ENCODE results near the gene ABRACL.
"Not testable (repeated sequence)": the region's sequence is repeated elsewhere in the genome, so short reads cannot be mapped to it uniquely, and the experiment has no call there.

Gene ABRACL

DNA sequence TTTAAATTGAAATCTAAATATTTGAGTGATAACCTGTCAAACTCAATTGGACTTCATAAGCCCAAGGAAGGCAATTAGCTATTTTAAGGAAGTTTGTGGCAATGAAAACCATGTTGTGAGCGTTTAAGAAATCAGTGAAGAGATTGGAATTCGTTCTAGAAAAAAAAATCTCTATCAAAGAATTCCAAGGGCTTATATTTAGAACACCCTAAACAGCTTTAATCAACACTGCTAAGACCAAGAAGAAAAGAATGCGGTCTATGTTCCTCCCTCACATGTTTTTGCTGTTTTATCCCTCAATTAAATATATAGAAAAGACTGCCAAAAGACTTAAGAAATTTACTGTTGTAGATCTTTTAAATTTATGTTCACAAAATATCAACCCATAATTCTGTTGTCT lies 16.6 kb upstream of the ABRACL start:
- no peak for DNase-seq (ENCODE audit: low read depth in 2 of 2)

DNA sequence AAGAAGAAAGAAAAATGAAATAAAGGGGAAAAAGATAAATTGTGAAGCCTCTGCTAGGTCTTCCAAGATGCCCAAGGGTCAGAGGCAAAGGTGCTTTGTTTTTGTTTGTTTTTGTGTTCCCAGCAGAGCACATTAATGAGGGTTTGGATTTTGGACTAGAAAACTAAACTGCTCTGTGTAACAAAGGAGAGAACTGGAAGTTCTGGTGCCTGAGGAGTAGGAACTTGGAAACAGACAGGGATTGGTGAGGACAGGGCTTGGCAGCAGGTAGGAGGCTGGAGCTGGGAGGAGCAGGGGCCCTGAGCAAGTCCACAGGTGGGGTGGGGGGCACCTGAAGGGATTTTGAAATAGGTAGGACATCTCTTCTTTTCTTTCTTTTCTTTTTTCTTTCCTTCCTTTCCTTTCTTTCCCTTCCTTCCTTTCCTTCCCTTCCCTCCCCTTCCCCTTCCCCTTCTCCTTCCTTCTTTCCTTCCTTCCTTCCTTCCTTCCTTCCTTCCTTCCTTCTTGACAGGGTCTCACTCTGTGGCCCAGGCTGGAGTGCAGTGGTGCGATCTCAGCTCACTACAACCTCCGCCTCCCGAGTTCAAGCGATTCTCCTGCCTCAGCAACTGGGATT lies 15.3 kb upstream of the ABRACL start:
- no peak for DNase-seq (ENCODE audit: low read depth in 2 of 2)

- no peak for DNase-seq (ENCODE audit: low read depth in 2 of 2)
Measured at GRCh38 chr6:139014945-139015344, 13.6 kb upstream of the ABRACL start.

GRCh38 chr6:139016337-139017213 lies 12.0 kb upstream of the ABRACL start:
- no peak for DNase-seq (ENCODE audit: low read depth in 2 of 2)

DNA sequence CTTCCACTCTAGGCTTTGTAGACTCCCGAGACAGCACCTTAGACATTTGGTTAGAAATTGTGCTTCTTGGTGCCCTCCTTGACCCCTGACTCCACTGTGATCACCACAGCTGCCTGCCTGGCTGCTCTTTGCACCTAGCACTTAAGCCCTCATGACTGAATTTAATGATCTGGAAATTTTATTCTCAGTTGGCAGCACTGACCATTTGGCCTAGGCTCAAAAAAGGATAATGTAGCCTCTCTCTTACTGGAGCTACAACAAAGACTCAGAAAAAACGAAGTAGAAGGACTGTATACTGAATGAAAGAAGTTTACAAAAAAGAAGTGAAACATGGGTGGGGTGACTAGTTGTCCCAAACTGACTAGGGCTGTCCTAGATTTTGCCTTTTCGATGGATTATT lies 11.3 kb upstream of the ABRACL start:
- no peak for DNase-seq (ENCODE audit: low read depth in 2 of 2)

DNA sequence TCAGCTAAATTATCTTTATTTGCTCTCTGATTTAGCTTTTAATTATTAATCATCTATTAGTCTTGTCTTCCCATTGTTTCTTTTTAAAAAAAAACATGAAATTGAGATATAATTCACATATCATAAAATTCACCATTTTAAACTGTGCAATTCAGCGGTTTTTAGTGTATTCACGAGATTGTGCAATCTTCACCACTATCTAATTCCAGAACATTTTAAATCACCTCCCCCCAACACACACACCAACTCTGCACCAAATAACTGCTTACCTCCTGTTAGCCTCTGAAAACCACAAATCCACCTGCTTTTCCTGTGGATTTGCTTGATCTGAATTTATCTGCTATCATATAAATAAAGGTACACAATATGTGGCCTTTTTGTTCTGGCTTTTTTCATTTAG lies 8.8 kb upstream of the ABRACL start:
- DNase-seq (ENCODE audit: low read depth in 2 of 2), result no peak

DNA sequence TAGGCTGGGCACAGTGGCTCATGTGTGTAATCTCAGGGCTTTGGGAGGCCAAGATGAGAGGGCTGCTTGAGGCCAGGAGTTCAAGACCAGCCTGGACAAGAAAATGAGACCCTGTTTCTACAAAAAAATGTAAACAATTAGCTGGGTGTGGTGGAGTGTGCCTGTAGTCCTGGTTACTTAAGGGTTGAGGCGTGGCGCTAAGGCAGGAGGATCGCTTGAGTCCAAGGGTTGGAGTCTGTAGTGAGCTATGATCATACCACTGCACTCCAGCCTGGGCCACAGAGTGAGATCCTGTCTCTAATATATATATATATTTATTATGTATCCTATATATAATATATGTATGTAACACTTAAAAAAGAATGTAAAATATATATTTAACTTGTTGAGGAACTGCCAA lies 7.9 kb upstream of the ABRACL start:
- no peak for DNase-seq (ENCODE audit: low read depth in 2 of 2)

GRCh38 chr6:139025416-139025815 lies 3.1 kb upstream of the ABRACL start:
- not testable (repeated sequence) for DNase-seq (ENCODE audit: low read depth in 2 of 2)

DNA sequence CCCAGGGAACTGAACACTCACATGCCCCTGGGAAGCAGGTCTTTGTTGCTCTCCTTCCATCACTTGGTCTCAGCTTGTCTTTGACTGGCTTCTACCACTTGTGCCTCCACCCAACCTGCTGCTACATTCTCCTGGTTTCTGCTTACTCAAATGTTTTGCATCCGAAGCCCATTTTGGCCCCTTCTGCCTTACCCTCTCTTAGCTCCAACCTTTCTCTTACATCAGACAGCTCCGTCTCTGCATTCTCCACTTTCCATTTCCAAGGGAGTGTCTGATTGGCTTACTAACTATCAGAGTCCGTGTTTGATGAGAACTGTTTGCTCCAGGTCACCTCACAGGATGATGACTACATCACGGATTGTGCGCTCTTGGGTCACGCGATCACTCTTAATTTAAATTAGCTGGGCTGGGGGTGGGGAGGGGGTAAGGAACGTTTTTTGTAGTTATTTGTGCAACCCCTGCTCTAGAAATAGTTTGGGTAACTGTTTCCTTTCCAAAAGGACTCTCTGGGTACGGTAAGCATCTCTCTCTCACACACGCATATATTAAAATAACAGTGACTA lies 844 bp upstream of the ABRACL start:
- DNase-seq (ENCODE audit: low read depth in 2 of 2), result no peak

GRCh38 chr6:139028215-139028657 lies 309 bp upstream of the ABRACL start:
- no peak for DNase-seq (ENCODE audit: low read depth in 2 of 2)

GRCh38 chr6:139029470-139030227 lies 1.1 kb downstream of the ABRACL start:
- no peak for DNase-seq (ENCODE audit: low read depth in 2 of 2)

GRCh38 chr6:139030228-139030963 lies 1.9 kb downstream of the ABRACL start:
- no peak for DNase-seq (ENCODE audit: low read depth in 2 of 2)

- no peak for DNase-seq (ENCODE audit: low read depth in 2 of 2)
Measured at GRCh38 chr6:139037490-139037889, 8.9 kb downstream of the ABRACL start.

- no peak for DNase-seq (ENCODE audit: low read depth in 2 of 2)
Measured at GRCh38 chr6:139044250-139044649, 15.7 kb downstream of the ABRACL start.

- DNase-seq (ENCODE audit: low read depth in 2 of 2), result no peak
Measured at GRCh38 chr6:139047677-139048076, 19.1 kb downstream of the ABRACL start.

DNA sequence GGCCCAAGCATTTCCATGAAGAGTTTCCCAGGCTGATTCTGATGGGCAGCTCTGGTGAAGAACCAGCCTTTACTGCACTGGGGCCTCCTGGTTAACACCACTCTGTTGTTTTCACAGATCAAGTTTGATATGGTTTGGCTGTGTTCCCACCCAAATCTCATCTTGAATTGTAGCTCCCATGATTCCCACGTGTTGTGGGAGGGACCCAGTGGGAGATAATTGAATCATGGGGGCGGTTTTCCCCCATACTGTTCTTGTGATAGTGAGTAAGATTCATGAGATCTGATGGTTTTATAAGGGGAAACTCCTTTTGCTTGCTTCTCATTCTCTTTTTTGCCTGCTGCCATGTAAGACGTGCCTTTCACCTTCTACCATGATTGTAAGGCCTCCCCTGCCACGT lies 20.4 kb downstream of the ABRACL start:
- not testable (repeated sequence) for DNase-seq (ENCODE audit: low read depth in 2 of 2)

GRCh38 chr6:139050131-139050769 lies 21.7 kb downstream of the ABRACL start:
- not testable (repeated sequence) for DNase-seq (ENCODE audit: low read depth in 2 of 2)

DNA sequence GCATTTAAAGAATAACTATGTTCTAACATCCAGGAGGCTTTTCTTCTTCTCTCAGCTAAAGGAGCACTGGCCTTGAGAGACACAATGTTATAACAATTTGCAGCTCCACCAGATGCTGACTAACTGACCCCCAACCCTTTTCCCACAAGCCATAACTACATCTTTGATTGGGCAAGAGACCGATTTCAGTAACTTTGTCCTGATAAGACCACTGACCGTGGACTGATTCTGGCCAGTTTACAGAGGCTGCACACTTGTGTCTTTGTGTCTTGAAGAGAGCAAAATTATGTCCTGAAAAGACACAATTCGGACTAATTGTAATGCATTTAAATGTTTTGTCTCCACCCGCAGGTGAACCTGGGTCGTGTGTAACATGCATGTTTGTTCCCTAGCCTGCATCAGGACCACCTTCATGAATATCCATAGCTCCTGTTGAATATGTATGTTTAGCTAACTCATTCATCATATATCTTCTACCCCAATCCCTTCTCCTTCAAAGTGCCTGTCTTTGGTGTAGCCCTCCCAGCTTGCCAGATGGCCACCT lies 22.3 kb downstream of the ABRACL start:
- no peak for DNase-seq (ENCODE audit: low read depth in 2 of 2)

DNA sequence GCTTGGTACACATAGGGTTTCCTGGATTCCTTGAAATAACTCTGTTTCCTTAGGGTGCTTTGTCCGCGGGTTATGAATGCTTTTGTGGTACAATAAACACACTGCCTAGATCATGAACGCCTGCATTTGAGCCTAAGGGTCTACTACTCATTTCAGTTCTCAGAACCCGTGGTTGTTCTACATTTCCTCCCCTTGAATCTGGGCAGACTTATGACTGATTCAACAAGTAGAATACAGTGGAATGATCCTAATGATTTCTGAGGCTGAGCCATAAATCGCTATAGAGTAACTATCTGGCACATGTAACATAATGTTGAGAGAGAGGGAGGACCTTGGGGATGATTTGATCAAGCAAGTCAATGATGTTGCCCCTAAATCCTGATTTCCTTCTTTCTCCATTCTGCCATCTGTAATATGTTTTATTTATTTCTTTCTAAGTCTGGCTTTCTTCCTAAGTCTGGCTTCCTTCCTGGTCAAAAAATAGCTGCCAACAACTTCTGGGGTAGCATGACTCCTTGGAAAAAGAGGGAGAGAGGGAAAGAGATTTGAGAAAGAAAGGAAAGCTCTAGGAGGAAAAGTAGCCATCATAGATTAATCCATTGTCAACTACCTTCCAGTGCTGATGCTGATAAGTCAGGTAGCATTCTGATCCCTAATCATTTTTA lies 23.0 kb downstream of the ABRACL start:
- DNase-seq (ENCODE audit: low read depth in 2 of 2), result no peak

DNA sequence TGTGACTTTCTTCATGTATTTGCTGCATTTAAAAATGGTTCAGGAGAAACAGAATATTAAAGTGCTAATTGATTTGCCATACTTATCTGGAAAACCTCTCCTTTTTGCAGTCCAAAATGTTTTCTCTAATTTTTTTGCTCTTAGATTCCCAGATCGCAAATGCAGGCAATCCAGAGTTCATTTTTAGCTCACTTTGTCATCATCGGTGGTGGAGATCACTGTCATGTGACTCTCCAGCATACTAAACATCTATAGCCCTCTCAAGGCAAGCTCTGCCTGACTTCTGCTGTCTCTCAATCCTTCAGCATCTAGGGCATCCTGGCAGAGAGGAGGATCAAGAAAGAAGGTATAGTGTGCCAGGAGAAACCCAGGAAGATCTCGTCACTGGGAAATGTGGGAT lies 24.8 kb downstream of the ABRACL start:
- no peak for DNase-seq (ENCODE audit: low read depth in 2 of 2)
